A549 (cell line): ENCODE measurements around the gene ILDR2. TPM values are rescaled to one million over a fixed set of nuclear protein-coding genes. Genes with fewer than 3 reads are reported as not detected.

ENCODE experiments used
- ATAC-seq, 2 experiments: fragments of 200-7000 bp in 1 of 2; fragments of >200 bp in 1 of 2; cut with Nextera tagmentation in 1 of 2; cut with Tn5 transposase in 1 of 2; 3 replicates each; pipeline versions ENCODE4 v1.8.0 to v1.9.1; 2018 to 2020; ENCODE audit warnings: mild to moderate bottlenecking in 1 of 2, moderate library complexity in 1 of 2
- CTCF ChIA-PET: fragments of 300-600 bp; sonication (Branson Sonifier 250); formaldehyde crosslinking; extraction: SDS; loops from one replicate; lab custom pipeline; 2021; ENCODE audit warnings: antibody characterized with exemption, inconsistent platforms; lab: Yijun Ruan, JAX
- POLR2A ChIA-PET: fragments of 350-600 bp; formaldehyde crosslinking; extraction: SDS; loops from one replicate; lab custom pipeline; 2021; ENCODE audit warnings: antibody characterized with exemption, inconsistent platforms; lab: Yijun Ruan, JAX
- DNase-seq, 2 experiments: peaks; one replicate each; pipeline versions ENCODE4 v3.0.0 to v3.0.0-alpha.2; 2011 to 2016; ENCODE audit warnings: low read depth in 1 of 2, low spot score in 1 of 2
- FAIRE-seq: peaks from 2 replicates; lab custom pipeline; 2011; peaks lifted over from hg19 to GRCh38; lab: Jason Lieb, UNC
- H3K27ac ChIP-seq, 2 experiments: fragments of >200 bp; sonication (Bioruptor Twin); formaldehyde crosslinking; 3 replicates each; pipeline ENCODE4 v1.5.1; 2016 to 2017
- H3K4me1 ChIP-seq: fragments of >200 bp; sonication (Bioruptor Twin); formaldehyde crosslinking; 3 replicates; pipeline ENCODE4 v1.6.1; 2016
- H3K4me2 ChIP-seq: fragments of >200 bp; sonication (Bioruptor Twin); formaldehyde crosslinking; 3 replicates; pipeline ENCODE4 v1.6.1; 2016
- H3K4me3 ChIP-seq: fragments of >200 bp; sonication (Bioruptor Twin); formaldehyde crosslinking; 3 replicates; pipeline ENCODE4 v1.5.1; 2016
- H3K9me3 ChIP-seq: fragments of >200 bp; sonication (Bioruptor Twin); formaldehyde crosslinking; 3 replicates; pipeline ENCODE4 v1.6.1; 2016
- ATOH8 ChIP-seq: fragments of 250-450 bp; sonication (Bioruptor Pico); IDR thresholded peaks from 2 replicates; pipeline ENCODE4 v1.5.0; 2020; ENCODE audit warnings: low read depth, mild to moderate bottlenecking, moderate library complexity
- CBX2 ChIP-seq: fragments of 200-600 bp; sonication (generic); IDR thresholded peaks from 2 replicates; pipeline ENCODE4 v1.6.1; 2016; ENCODE audit warnings: low read depth, mild to moderate bottlenecking, borderline replicate concordance
- CBX8 ChIP-seq: fragments of 200-600 bp; sonication (generic); IDR thresholded peaks from 2 replicates; pipeline ENCODE4 v1.6.1; 2016
- CEBPB ChIP-seq, 2 experiments: fragments of >200 bp in 1 of 2; sonication (Bioruptor Twin) in 1 of 2; formaldehyde crosslinking in 1 of 2; IDR thresholded peaks; 2 replicates each; pipeline ENCODE4 v1.6.1; 2012 to 2016
- CHD4 ChIP-seq: fragments of 200-600 bp; sonication (generic); IDR thresholded peaks from 2 replicates; pipeline ENCODE4 v1.6.1; 2016; ENCODE audit warnings: antibody characterized with exemption, mild to moderate bottlenecking, borderline replicate concordance
- CTCF ChIP-seq: fragments of >200 bp; sonication (Bioruptor Twin); formaldehyde crosslinking; IDR thresholded peaks from 3 replicates; pipeline ENCODE4 v1.5.1; 2016
- E2F6 ChIP-seq: IDR thresholded peaks from 2 replicates; pipeline ENCODE4 v1.6.1; 2012; ENCODE audit warnings: low read depth, borderline replicate concordance
- ESRRA ChIP-seq: fragments of 150-350 bp; IDR thresholded peaks from 2 replicates; pipeline ENCODE4 v1.6.1; 2014; ENCODE audit warnings: mild to moderate bottlenecking, low read length, borderline replicate concordance
- FOXS1 ChIP-seq: fragments of 250-450 bp; sonication (Bioruptor Pico); IDR thresholded peaks from 2 replicates; pipeline ENCODE4 v1.5.0; 2020; ENCODE audit warnings: mild to moderate bottlenecking, moderate library complexity
- GATA3 ChIP-seq: IDR thresholded peaks from 2 replicates; pipeline ENCODE4 v1.6.1; 2012; ENCODE audit warnings: borderline replicate concordance
- HMGXB4 ChIP-seq: fragments of 250-450 bp; sonication (Bioruptor Pico); IDR thresholded peaks from 2 replicates; pipeline ENCODE4 v1.5.0; 2021; ENCODE audit warnings: mild to moderate bottlenecking, moderate library complexity, borderline replicate concordance
- HOXA7 ChIP-seq: fragments of 250-450 bp; sonication (Bioruptor Pico); IDR thresholded peaks from 2 replicates; pipeline ENCODE4 v1.5.0; 2020; ENCODE audit warnings: mild to moderate bottlenecking, moderate library complexity
- JUN ChIP-seq, 2 experiments: fragments of >200 bp; sonication (Bioruptor Twin); formaldehyde crosslinking; IDR thresholded peaks; 2 replicates in 1 of 2; 3 replicates in 1 of 2; pipeline ENCODE4 v1.6.1; 2016 to 2017
- KDM5A ChIP-seq: fragments of 200-600 bp; sonication (generic); IDR thresholded peaks from 2 replicates; pipeline ENCODE4 v1.6.1; 2016; ENCODE audit warnings: antibody characterized with exemption, mild to moderate bottlenecking
- MYC ChIP-seq: IDR thresholded peaks from 2 replicates; pipeline ENCODE4 v1.6.1; 2012; ENCODE audit warnings: mild to moderate bottlenecking, inconsistent platforms, low read length, improper control_type of control experiment, borderline replicate concordance
- NFE2L2 ChIP-seq: fragments of 150-350 bp; conservative IDR thresholded peaks from 2 replicates; pipeline ENCODE4 v1.6.1; 2014; ENCODE audit warnings: low read length
- NPAS2 ChIP-seq: fragments of 250-450 bp; sonication (Bioruptor Pico); IDR thresholded peaks from 2 replicates; pipeline ENCODE4 v1.8.0; 2022; ENCODE audit warnings: mild to moderate bottlenecking, moderate library complexity, borderline replicate concordance
- POLR2AphosphoS2 ChIP-seq: conservative IDR thresholded peaks from 2 replicates; pipeline ENCODE4 v1.6.1; 2012; ENCODE audit warnings: low read length, improper control_type of control experiment, inconsistent platforms
- REST ChIP-seq: fragments of 200-600 bp; sonication (generic); IDR thresholded peaks from 2 replicates; pipeline ENCODE4 v1.6.1; 2016; ENCODE audit warnings: antibody characterized with exemption, mild to moderate bottlenecking, moderate library complexity
- RNF2 ChIP-seq: fragments of 200-600 bp; sonication (generic); IDR thresholded peaks from 2 replicates; pipeline ENCODE4 v1.6.1; 2016; ENCODE audit warnings: low read depth, mild to moderate bottlenecking, antibody characterized with exemption, moderate library complexity, borderline replicate concordance
- USF2 ChIP-seq: fragments of 450-650 bp; IDR thresholded peaks from 2 replicates; pipeline ENCODE4 v1.6.1; 2014; ENCODE audit warnings: antibody characterized with exemption
- ZFP36 ChIP-seq: fragments of 450-650 bp; IDR thresholded peaks from 2 replicates; pipeline ENCODE4 v1.6.1; 2014; ENCODE audit warnings: borderline replicate concordance; ENCODE audit not compliant: partially characterized antibody
- ZSCAN20 ChIP-seq: fragments of 250-450 bp; sonication (Bioruptor Pico); IDR thresholded peaks from 2 replicates; pipeline ENCODE4 v1.8.0; 2022; ENCODE audit warnings: mild to moderate bottlenecking, moderate library complexity
- WGBS: methylation state at CpG from one replicate; pipeline ENCODE4 v1.1.6; 2017; ENCODE audit errors: missing lambda C conversion rate; 5-methylcytosine and 5-hydroxymethylcytosine counted together
- polyA plus RNA-seq, 4 experiments: library from polyadenylated mRNA; depleted of rRNA in 3 of 4; stranded (reverse); fragments of >200 nt; fragmentation: RNase III in 1 of 4; extraction: RNeasy Plus Mini Kit Qiagen cat#74134 plus additional on column Dnase treatment in 1 of 4; gene quantifications; 2 replicates in 3 of 4; 3 replicates in 1 of 4; pipeline ENCODE4 v1.2.3, GENCODE V29; 2011 to 2017

Gene ILDR2
- polyA plus RNA-seq, 2 of the 4 experiments (the other 2 are of a cell fraction) = 0.04 TPM; not detected in 1

GRCh38 chr1:166950156-166950555, 25.2 kb downstream of the ILDR2 start:
- no peak overlapping the region for H3K4me3 ChIP-seq
- TF ChIP-seq GATA3 (no peak), JUN (IDR thresholded peaks at IDR 0.05) (no peak), MYC (no peak), HOXA7 (CRISPR knock-in tag) (no peak)
- no peaks in the 10 kb centered on the region for H3K9me3 ChIP-seq
- H3K4me1 ChIP-seq = no peaks in the 10 kb centered on the region
- FAIRE-seq (no peak), DNase-seq (no peak), ATAC-seq (no peak)
- CTCF ChIA-PET = interaction anchor here (0.6 kb wide), 1 partner anchor 456 kb away, joined by 3 read pairs; no protein-coding TSS in a partner anchor
- no peak overlapping the region for H3K4me2 ChIP-seq
- POLR2A ChIA-PET = no interaction called here
- no peak overlapping the region for H3K27ac ChIP-seq
- WGBS = 16% methylated on average over 2 of the region's 2 CpGs

- Histone ChIP-seq H3K4me2 (no peak overlapping the region), H3K9me3 (no peaks in the 10 kb centered on the region), H3K4me3 (no peak overlapping the region), H3K27ac (no peak overlapping the region), H3K4me1 (no peaks in the 10 kb centered on the region)
- DNase-seq (no peak), FAIRE-seq (no peak), ATAC-seq (no peak)
- CTCF ChIA-PET = no interaction called here
- 18% methylated on average over 2 of the region's 2 CpGs for WGBS
- TF ChIP-seq POLR2AphosphoS2 (no peak), RNF2 (no peak), KDM5A (no peak), CHD4 (no peak), ATOH8 (no peak), ZSCAN20 (CRISPR knock-in tag) (no peak), MYC (no peak), ZFP36 (no peak), HMGXB4 (CRISPR knock-in tag) (no peak), NFE2L2 (no peak), ESRRA (no peak), REST (no peak)
- POLR2A ChIA-PET = no interaction called here
Observed at GRCh38 chr1:166948856-166949350, 26.4 kb downstream of the ILDR2 start.

GRCh38 chr1:166947398-166948043, 27.8 kb downstream of the ILDR2 start:
- DNase-seq (no peak), ATAC-seq (no peak), FAIRE-seq (no peak)
- TF ChIP-seq CTCF = no peak
- TF ChIP-seq E2F6 = no peak
- TF ChIP-seq KDM5A = no peak
- no peak for TF ChIP-seq CBX8
- no peak for TF ChIP-seq CEBPB (IDR thresholded peaks at IDR 0.05)
- TF ChIP-seq CBX2 = no peak
- no peak for TF ChIP-seq USF2
- no peak for TF ChIP-seq GATA3
- TF ChIP-seq NFE2L2 = no peak
- TF ChIP-seq NPAS2 = no peak
- no peak for TF ChIP-seq HOXA7 (CRISPR knock-in tag)
- no peak for TF ChIP-seq FOXS1

More at GRCh38 chr1:166947398-166948043, 27.8 kb downstream of the ILDR2 start:
- Histone ChIP-seq H3K4me1 (no peaks in the 10 kb centered on the region), H3K4me2 (no peak overlapping the region; the same call in 2 of the 3 replicates), H3K9me3 (no peaks in the 10 kb centered on the region), H3K4me3 (no peak overlapping the region), H3K27ac (no peak overlapping the region)
- WGBS = 42% methylated on average over 16 of the region's 44 CpGs
- ChIA-PET POLR2A (no interaction called here), CTCF (no interaction called here)
